ENCODE measurements around the gene IL9.

IL9 gene

DNA sequence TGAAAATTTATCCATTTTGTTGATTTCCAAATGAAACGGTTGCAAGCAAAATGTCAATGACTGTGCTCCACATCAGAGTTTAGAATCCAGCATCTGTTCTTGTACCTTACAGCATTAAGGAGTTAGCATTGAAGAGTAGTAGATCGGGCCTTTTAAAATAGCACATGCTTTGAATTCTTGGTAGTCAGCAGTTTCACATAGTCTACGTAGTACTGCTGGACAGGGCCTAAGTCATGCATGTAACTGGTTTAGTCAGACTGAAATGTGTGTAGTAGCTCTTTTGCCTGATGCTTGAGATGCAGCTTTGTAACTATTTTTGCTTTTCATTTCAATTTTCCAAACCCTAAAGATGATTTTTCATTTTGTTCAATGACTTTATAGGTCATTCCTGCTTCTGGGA, 39.3 kb upstream of the IL9 start:
- no peak overlapping the region for H3K4me3 ChIP-seq (ENCODE audit: low read depth, low read length)

DNA sequence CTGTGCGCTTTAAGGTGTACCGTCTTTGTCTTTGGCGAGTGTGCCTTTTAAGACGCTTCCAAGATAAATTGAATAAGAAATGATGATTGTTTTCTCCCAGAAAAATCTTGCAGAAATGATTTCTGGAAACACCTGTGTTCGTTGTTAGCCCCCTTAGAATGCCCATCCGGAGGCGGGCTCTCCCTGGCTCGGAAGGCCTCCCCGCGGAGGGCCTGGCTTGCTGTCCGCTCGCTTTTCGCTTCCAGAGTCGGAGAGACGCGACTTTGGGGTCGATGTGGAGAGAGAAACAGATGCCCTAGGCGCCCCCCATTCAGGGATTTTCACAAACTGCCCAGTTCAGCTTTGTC, 35.3 kb upstream of the IL9 start:
- no peak overlapping the region for H3K4me3 ChIP-seq (ENCODE audit: low read depth, low read length)
- TF ChIP-seq, protein P1, sequence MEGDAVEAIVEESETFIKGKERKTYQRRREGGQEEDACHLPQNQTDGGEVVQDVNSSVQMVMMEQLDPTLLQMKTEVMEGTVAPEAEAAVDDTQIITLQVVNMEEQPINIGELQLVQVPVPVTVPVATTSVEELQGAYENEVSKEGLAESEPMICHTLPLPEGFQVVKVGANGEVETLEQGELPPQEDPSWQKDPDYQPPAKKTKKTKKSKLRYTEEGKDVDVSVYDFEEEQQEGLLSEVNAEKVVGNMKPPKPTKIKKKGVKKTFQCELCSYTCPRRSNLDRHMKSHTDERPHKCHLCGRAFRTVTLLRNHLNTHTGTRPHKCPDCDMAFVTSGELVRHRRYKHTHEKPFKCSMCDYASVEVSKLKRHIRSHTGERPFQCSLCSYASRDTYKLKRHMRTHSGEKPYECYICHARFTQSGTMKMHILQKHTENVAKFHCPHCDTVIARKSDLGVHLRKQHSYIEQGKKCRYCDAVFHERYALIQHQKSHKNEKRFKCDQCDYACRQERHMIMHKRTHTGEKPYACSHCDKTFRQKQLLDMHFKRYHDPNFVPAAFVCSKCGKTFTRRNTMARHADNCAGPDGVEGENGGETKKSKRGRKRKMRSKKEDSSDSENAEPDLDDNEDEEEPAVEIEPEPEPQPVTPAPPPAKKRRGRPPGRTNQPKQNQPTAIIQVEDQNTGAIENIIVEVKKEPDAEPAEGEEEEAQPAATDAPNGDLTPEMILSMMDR (IDR thresholded peaks at IDR 0.05; ENCODE audit: borderline replicate concordance, insufficient read depth, low read depth, low read length): no peak

More for the DNA sequence above, 39.3 kb upstream of the IL9 start:
- TF ChIP-seq, protein P1 (IDR thresholded peaks at IDR 0.05; ENCODE audit: borderline replicate concordance, insufficient read depth, low read depth, low read length): no peak

DNA sequence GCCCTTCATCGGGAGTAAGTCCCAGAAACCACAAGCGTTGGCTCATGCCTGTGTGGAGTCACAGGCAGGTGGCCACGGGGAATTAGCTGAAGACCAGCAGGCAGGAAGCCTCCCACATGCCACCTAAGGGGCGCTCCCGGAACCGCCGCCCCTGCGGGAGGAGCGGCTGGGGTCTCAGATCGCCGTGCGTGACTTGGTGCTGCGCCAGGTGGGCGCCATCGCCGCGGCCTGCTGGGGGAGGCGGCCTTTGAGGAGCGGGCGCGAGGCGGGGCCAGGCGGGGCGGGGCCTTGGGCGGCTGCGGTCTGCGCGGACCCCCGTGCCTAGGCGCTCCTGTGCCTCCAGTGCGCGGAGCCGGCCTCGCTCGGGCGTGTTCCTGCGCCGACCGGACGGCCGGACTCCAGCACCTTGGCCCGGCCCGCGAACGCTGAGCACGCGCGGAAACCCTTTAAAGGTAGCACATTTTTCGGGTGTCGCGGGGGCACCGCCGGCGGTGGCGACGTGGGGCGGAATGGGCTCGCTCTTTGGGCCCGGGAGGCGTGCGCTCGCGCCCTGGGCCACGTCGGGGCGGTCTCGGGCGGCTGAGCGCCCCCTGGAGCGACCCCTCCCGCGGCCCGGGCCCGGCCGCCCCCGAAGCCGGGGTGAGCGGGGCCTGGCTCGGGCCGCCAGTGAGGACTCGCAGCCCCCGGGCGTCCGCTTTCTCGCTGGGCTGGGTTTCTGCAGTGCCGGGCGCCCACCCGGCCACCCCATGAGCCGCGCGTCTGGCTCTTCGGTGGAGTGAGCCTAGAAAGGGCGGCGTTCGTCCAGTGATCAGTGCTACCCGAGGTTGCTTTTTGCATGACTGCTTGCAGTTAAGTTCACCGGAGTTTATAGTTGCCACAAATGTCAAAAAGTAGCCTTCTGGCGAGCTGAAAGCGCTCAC, 34.6 kb upstream of the IL9 start:
- H3K4me3 ChIP-seq (ENCODE audit: low read depth, low read length): no peak overlapping the region
- TF ChIP-seq, protein P1 (IDR thresholded peaks at IDR 0.05; ENCODE audit: borderline replicate concordance, insufficient read depth, low read depth, low read length): no peak

DNA sequence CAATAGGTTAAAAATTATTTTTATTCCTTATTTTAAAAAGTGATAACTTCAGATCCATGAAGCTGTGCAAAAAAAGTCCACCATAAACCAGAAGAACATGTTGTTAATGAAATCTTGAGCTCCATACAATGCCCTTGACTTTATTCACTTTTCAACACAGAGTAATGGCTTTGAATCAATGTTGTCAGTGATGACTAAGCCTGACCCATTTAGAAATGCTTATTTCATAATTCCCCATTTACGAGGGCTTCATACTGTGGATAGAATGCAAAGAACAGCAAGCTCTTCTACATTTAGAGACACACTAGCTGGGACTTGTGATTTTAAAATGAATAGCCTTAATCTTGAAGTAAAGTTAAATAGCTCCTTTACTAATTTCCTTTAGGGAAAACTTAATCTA, 25.7 kb upstream of the IL9 start:
- TF ChIP-seq, protein P1 (IDR thresholded peaks at IDR 0.05; ENCODE audit: borderline replicate concordance, insufficient read depth, low read depth, low read length): no peak
- H3K4me3 ChIP-seq (ENCODE audit: low read depth, low read length): no peak overlapping the region

DNA sequence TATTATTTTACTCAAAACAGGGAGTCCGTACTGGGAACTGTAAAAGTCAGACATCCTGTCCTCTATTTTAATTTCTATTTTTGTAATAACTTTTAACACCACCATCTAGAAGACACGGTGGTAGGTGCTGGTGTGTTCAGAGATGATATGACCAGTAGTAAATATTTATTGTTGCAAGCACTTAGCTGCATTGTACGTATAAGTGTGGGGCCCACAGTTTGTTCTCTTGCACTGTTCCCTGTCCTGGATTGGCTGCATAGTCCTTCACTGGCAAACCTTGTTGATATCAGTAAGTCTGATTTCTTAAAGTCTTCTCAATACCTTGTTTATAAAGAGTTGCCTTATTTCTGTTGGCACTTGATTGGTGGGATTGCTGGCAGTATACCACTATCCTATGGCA, 24.6 kb upstream of the IL9 start:
- TF ChIP-seq, protein P1 (IDR thresholded peaks at IDR 0.05; ENCODE audit: borderline replicate concordance, insufficient read depth, low read depth, low read length): no peak
- no peak overlapping the region for H3K4me3 ChIP-seq (ENCODE audit: low read depth, low read length)

DNA sequence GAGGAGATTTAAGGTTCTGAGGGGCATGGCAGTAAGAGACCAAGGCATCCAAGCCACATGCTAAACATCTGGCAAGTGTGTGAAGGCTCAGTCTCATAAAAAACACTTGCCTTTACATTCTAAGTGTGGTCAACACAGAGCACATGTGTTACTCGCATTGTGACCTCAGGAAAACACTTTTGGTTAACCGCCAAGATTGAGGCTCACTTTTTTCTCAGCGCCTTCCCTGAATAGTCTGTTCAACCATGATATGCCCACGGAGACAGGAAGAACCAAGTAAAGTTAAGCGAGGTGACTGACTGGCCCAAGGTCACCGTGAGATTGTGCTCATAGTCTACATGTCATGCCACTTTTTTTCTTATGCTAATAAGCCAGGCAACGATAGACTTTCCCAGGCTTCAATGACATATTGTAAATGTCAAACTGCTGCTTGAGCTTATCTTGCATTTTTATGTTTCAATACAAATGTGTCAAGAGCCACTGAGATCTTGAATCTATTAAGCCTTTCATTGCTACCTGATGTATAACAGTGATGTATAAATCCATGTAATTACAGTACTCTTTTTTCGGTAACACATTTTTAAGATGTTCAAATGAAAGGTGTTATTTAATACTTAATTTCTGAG, 21.1 kb upstream of the IL9 start:
- no peak overlapping the region for H3K4me3 ChIP-seq (ENCODE audit: low read depth, low read length)
- TF ChIP-seq, protein P1 (IDR thresholded peaks at IDR 0.05; ENCODE audit: borderline replicate concordance, insufficient read depth, low read depth, low read length): no peak

Data from GM12875 (cell line).